GM23248 (cell line): Measurements from ENCODE around the gene POU5F1. TPM values are rescaled to one million over a fixed set of nuclear protein-coding genes. Genes with fewer than 3 reads are reported as not detected.
A peak's percentile ranks its signal among the peaks of the same experiment; 100 is the strongest.

Experiments
- DNase-seq: peaks from one replicate; pipeline ENCODE4 v3.0.0-alpha.2; 2015
- H2AFZ ChIP-seq: fragments of 200-600 bp; sonication (generic); 2 replicates; pipeline ENCODE4 v1.6.1; 2016; ENCODE audit warnings: antibody characterized with exemption
- H3F3A ChIP-seq: fragments of 200-600 bp; sonication (generic); 2 replicates; pipeline ENCODE4 v1.6.1; 2016; ENCODE audit warnings: mild to moderate bottlenecking, antibody characterized with exemption, mixed run types; ENCODE audit not compliant: insufficient read depth
- H3K27ac ChIP-seq: fragments of 200-600 bp; sonication (generic); 2 replicates; pipeline ENCODE4 v1.5.1; 2016; ENCODE audit warnings: mild to moderate bottlenecking
- H3K27me3 ChIP-seq: fragments of 200-600 bp; sonication (generic); replicated peaks from 2 replicates; pipeline ENCODE4 v1.6.1; 2016; ENCODE audit warnings: mild to moderate bottlenecking; ENCODE audit not compliant: insufficient read depth
- H3K36me3 ChIP-seq: fragments of 200-600 bp; sonication (generic); 2 replicates; pipeline ENCODE4 v1.6.1; 2016; ENCODE audit warnings: low read depth, mild to moderate bottlenecking
- H3K4me1 ChIP-seq: fragments of 200-600 bp; sonication (generic); 2 replicates; pipeline ENCODE4 v1.6.1; 2016; ENCODE audit warnings: mild to moderate bottlenecking; ENCODE audit not compliant: insufficient read depth
- H3K4me2 ChIP-seq: fragments of 200-600 bp; sonication (generic); one replicate; pipeline ENCODE4 v1.6.1; 2016; ENCODE audit warnings: mild to moderate bottlenecking; ENCODE audit not compliant: unreplicated experiment
- H3K4me3 ChIP-seq: fragments of 200-600 bp; sonication (generic); 2 replicates; pipeline ENCODE4 v1.5.1; 2016; ENCODE audit warnings: mild to moderate bottlenecking
- H3K79me2 ChIP-seq: fragments of 200-600 bp; sonication (generic); 2 replicates; pipeline ENCODE4 v1.6.1; 2016; ENCODE audit warnings: mild to moderate bottlenecking; ENCODE audit not compliant: insufficient read depth
- H3K9ac ChIP-seq: fragments of 200-600 bp; sonication (generic); 2 replicates; pipeline ENCODE4 v1.6.1; 2016; ENCODE audit warnings: mild to moderate bottlenecking
- H3K9me2 ChIP-seq: fragments of 200-600 bp; sonication (generic); 2 replicates; pipeline ENCODE4 v1.6.1; 2016; ENCODE audit warnings: mixed run types, mild to moderate bottlenecking, moderate library complexity; ENCODE audit not compliant: insufficient read depth
- H3K9me3 ChIP-seq: fragments of 200-600 bp; sonication (generic); one replicate; pipeline ENCODE4 v1.6.1; 2017; ENCODE audit warnings: low read depth
- H4K20me1 ChIP-seq: fragments of 200-600 bp; sonication (generic); 2 replicates; pipeline ENCODE4 v1.6.0; 2016; ENCODE audit not compliant: insufficient read depth
- EZH2 ChIP-seq: fragments of 200-600 bp; sonication (generic); IDR thresholded peaks from 2 replicates; pipeline ENCODE4 v1.6.1; 2018; ENCODE audit warnings: antibody characterized with exemption, mild to moderate bottlenecking; ENCODE audit not compliant: insufficient read depth, poor library complexity, severe bottlenecking
- EZH2phosphoT487 ChIP-seq: fragments of 200-600 bp; sonication (generic); IDR thresholded peaks from 2 replicates; pipeline ENCODE4 v1.6.1; 2018; ENCODE audit warnings: antibody characterized with exemption, moderate library complexity, mild to moderate bottlenecking, low read depth; ENCODE audit not compliant: insufficient read depth
- WGBS, 2 experiments: methylation state at CpG; one replicate each; pipeline ENCODE4 v1.1.6; 2015 to 2017; ENCODE audit warnings: low lambda C conversion rate in 2 of 2, low coverage in 1 of 2; ENCODE audit errors: missing lambda C conversion rate in 2 of 2; 5-methylcytosine and 5-hydroxymethylcytosine counted together
- in situ Hi-C: fragments of 300-500 bp; cut with MboI; formaldehyde crosslinking; loops from 2 replicates; pipeline ENCODE4 v1.15.0; 2020
- polyA plus RNA-seq: library from polyadenylated mRNA; unstranded; fragments of >200 nt; fragmentation: Nextera tagmentation; extraction: Ambion mirVana; gene quantifications from 2 replicates; pipeline ENCODE4 v1.2.1, GENCODE V29; 2016
- total RNA-seq: library from RNA; depleted of rRNA; stranded (reverse); fragments of >200 nt; shearing (Covaris generic); gene quantifications from 2 replicates; pipeline ENCODE4 v1.2.3, GENCODE V29; 2014

The POU5F1 gene
- total and polyA plus RNA-seq, 2 experiments from 2014 or later = 0.22 to 0.88 TPM

DNA sequence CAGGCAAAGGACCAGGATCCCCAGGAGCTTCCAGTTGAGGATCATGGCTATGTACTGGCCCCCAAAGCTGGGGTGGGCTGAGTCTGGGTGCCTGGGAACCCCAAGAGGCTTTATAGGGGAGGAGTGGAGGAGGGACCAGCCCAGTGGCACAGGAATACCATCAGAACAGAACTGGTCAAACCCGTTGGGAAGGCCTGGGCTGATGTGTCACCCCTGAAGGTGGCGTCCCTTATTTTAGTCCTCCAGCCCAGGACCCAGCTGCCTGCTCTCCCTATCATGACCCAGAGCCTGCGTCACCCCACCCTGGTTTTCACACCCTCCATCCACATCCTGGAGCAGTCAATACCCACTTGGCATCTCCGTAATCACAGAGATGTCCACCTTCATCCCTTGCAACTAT, 31.5 kb downstream of the POU5F1 start, which contains the start of gene PSORS1C2:
TSS of gene PSORS1C2 (minus strand) at position 85 of the 400 bp plus-strand sequence. CDS start at position 45, 40 bp downstream.
- H3K4me3 ChIP-seq = no peak within 1 kb of the TSS
- peaks cover 15% of the 10 kb centered on the region for H3K4me1 ChIP-seq
- 86% methylated on average over 4 of the region's 4 CpGs for WGBS, 2 experiments
- H4K20me1 ChIP-seq = no peaks in the 10 kb centered on the region
- no peak within 1 kb of the TSS for H3K4me2 ChIP-seq
- TF ChIP-seq EZH2phosphoT487 = no peak
- H3K36me3 ChIP-seq = no peaks in the 10 kb centered on the region
- no peaks in the 10 kb centered on the region for H3K9me2 ChIP-seq
- H3K79me2 ChIP-seq = no peaks in the 10 kb centered on the region
- no peaks in the 10 kb centered on the region for H3K27me3 ChIP-seq
- H3K27ac ChIP-seq = no peak within 1 kb of the TSS
- no peaks in the 10 kb centered on the region for H3K9me3 ChIP-seq
- H3K9ac ChIP-seq = no peak within 1 kb of the TSS
- DNase-seq = no peak
- no peaks in the 10 kb centered on the region for H3F3A ChIP-seq
- peak within 1 kb of the TSS; percentile 78 for H2AFZ ChIP-seq
- in situ Hi-C loops = loop anchor here (5.0 kb wide), 1 partner anchor 53 kb away; no protein-coding TSS in a partner anchor

DNA sequence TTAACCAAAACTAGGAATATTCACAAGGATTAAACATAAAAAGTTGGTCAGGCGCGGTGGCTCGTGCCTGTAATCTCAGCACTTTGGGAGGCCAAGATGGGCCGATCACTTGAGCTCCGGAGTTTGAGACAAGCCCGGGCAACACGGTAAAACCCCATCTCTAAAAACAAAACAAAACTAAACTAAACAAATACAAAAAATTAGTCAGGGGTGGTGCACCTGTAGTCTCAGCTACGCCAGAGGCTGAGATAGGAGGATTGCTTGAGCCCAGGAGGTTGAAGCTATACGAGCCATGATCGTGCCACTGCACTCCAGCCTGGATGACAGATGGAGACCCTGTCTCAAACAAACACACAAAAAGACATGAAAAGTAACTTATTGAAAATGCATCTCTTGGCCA, 34.8 kb downstream of the POU5F1 start:
- no peaks in the 10 kb centered on the region for H3F3A ChIP-seq
- DNase-seq = no peak
- H3K36me3 ChIP-seq = no peaks in the 10 kb centered on the region
- H3K4me2 ChIP-seq = no peak overlapping the region
- no peak overlapping the region for H3K27ac ChIP-seq
- no peak for TF ChIP-seq EZH2phosphoT487
- no peak for TF ChIP-seq EZH2
- H3K4me3 ChIP-seq = no peak overlapping the region
- no peaks in the 10 kb centered on the region for H3K27me3 ChIP-seq
- in situ Hi-C loops = loop anchor here (5.0 kb wide), 1 partner anchor 57 kb away; no protein-coding TSS in a partner anchor
- no peaks in the 10 kb centered on the region for H4K20me1 ChIP-seq
- H3K79me2 ChIP-seq = no peaks in the 10 kb centered on the region
- no peak overlapping the region for H2AFZ ChIP-seq
- no peaks in the 10 kb centered on the region for H3K9me3 ChIP-seq
- no peaks in the 10 kb centered on the region for H3K9me2 ChIP-seq
- WGBS, 2 experiments = 91 to 97% methylated on average over 10 of the region's 10 CpGs
- H3K4me1 ChIP-seq = 0 out of 2 replicates have a peak, but pooled peaks cover 3% of the 10 kb centered on the region
- no peak overlapping the region for H3K9ac ChIP-seq

DNA sequence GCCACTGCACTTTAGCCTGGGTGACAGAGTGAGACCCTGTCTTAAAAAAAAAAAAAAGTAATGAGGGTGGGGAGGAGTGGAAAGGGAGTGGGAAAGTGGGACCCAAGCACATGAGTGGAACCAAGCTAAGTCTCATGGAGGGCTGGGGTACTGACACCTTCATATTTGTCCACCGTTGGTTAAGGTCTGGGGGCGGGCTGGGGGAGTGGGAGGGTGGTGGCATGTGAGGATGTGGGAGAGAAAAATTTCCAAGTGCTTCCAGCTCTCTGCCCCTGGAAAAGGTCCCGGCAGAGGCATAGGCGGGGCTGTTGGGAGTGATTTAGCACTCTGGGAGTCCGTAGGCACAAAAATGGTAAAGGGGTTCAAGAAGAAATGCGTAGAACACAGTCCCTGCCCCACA, 37.7 kb downstream of the POU5F1 start:
- H3K36me3 ChIP-seq = no peaks in the 10 kb centered on the region
- no peak overlapping the region for H2AFZ ChIP-seq
- H3K9me3 ChIP-seq = no peaks in the 10 kb centered on the region
- 53% methylated on average over 5 to 6 of the region's 6 CpGs for WGBS, 2 experiments
- no peak overlapping the region for H3K9ac ChIP-seq
- H3K4me2 ChIP-seq = no peak overlapping the region
- H3F3A ChIP-seq = no peaks in the 10 kb centered on the region
- H3K27me3 ChIP-seq = no peaks in the 10 kb centered on the region
- no peak overlapping the region for H3K27ac ChIP-seq
- no peak overlapping the region for H3K4me3 ChIP-seq
- no peaks in the 10 kb centered on the region for H3K79me2 ChIP-seq
- no peaks in the 10 kb centered on the region for H4K20me1 ChIP-seq
- in situ Hi-C loops = no loop called here
- no peaks in the 10 kb centered on the region for H3K4me1 ChIP-seq
- no peaks in the 10 kb centered on the region for H3K9me2 ChIP-seq
- TF ChIP-seq EZH2phosphoT487 (no peak), EZH2 (no peak)
- DNase-seq = no peak

DNA sequence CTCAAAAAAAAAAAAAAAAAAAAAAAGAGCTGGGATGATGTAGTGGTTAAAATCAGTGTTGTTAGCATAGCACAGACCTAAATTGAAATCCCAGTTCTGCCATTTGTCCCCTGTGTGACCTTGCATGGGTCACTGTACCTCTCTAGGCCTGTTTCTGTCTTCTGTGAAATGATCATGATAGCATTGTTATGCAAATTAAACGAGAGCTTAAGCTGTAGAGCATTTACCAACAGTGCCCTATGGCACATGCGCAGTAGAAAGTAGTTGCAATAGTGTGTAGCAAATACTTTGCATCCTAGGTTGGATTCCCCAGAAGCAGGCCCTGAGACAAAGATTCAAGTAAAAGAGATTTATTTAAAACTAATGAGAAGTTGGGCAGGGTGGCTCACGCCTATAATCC, 38.9 kb downstream of the POU5F1 start:
- in situ Hi-C loops = no loop called here

DNA sequence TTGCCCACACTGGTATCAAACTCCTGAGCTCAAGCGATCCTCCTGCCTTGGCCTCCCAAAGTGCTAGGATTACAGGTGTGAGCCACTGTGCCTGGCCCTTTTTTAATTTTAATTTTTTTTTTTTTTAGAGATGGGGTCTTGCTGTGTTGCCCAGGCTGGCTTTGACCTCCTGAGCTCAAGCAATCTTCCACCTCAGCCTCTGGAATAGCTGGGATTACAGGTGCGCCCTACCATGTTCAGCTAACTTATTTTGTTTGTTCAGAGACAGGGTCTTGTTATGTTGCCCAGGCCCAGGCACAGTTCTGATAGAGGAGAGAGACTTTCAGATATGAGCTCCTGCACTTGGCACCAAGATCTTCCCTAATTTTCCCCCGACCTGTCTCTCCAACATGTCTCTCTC, 39.7 kb downstream of the POU5F1 start:
- H3K36me3 ChIP-seq = no peaks in the 10 kb centered on the region
- no peak overlapping the region for H3K9ac ChIP-seq
- in situ Hi-C loops = no loop called here
- no peak overlapping the region for H3K4me2 ChIP-seq
- peaks cover 11% of the 10 kb centered on the region for H3K4me1 ChIP-seq
- H3K9me3 ChIP-seq = no peaks in the 10 kb centered on the region
- DNase-seq = no peak
- H3K27me3 ChIP-seq = no peaks in the 10 kb centered on the region
- H2AFZ ChIP-seq = no peak overlapping the region
- H4K20me1 ChIP-seq = no peaks in the 10 kb centered on the region
- TF ChIP-seq EZH2 = no peak
- TF ChIP-seq EZH2phosphoT487 = no peak
- H3K9me2 ChIP-seq = no peaks in the 10 kb centered on the region
- H3K27ac ChIP-seq = no peak overlapping the region
- H3F3A ChIP-seq = peaks cover 8% of the 10 kb centered on the region
- no peaks in the 10 kb centered on the region for H3K79me2 ChIP-seq
- no peak overlapping the region for H3K4me3 ChIP-seq
- WGBS, 2 experiments = 91 to 94% methylated on average over 3 of the region's 3 CpGs

More for the DNA sequence above, 38.9 kb downstream of the POU5F1 start:
- Histone ChIP-seq H4K20me1 (no peaks in the 10 kb centered on the region), H3K36me3 (no peaks in the 10 kb centered on the region), H3K27ac (no peak overlapping the region), H2AFZ (no peak overlapping the region), H3K4me1 (peaks cover 5% of the 10 kb centered on the region), H3K9me3 (no peaks in the 10 kb centered on the region), H3K9ac (no peak overlapping the region), H3K4me2 (no peak overlapping the region), H3F3A (peaks cover 2% of the 10 kb centered on the region; the same call in 1 of the 2 replicates), H3K4me3 (no peak overlapping the region), H3K27me3 (no peaks in the 10 kb centered on the region), H3K79me2 (no peaks in the 10 kb centered on the region), H3K9me2 (no peaks in the 10 kb centered on the region)
- 65 to 76% methylated on average over 3 of the region's 3 CpGs for WGBS, 2 experiments
- TF ChIP-seq EZH2phosphoT487 = no peak
- TF ChIP-seq EZH2 = no peak
- DNase-seq = no peak
